Adrenal gland (tissue), 12 donors: ENCODE results near the gene LCAT. TPM values are rescaled to one million over a fixed set of nuclear protein-coding genes. Genes with fewer than 3 reads are reported as not detected.

Experiments used
- DNase-seq, 7 donors: peaks; one replicate each; pipeline ENCODE4 v3.0.0-alpha.2; 2019 to 2020
- H3K27ac ChIP-seq, 5 donors: fragments of 200-600 bp; sonication (generic) in 4 of 5; 1 replicate in 3 of 5; 2 replicates in 2 of 5; pipeline versions ENCODE4 v1.5.1 to v1.8.0; 2016 to 2020; ENCODE audit warnings: mild to moderate bottlenecking in 1 of 5
- H3K27me3 ChIP-seq: fragments of 200-600 bp; 2 replicates; pipeline ENCODE4 v1.8.0; 2021
- H3K36me3 ChIP-seq, 2 donors: fragments of 200-600 bp; replicated peaks in 1 of 2; 1 replicate in 1 of 2; 2 replicates in 1 of 2; pipeline versions ENCODE4 v1.5.1 to v1.8.0; 2018 to 2022
- H3K4me1 ChIP-seq, 2 donors: fragments of 200-600 bp; replicated peaks in 1 of 2; 1 replicate in 1 of 2; 2 replicates in 1 of 2; pipeline versions ENCODE4 v1.5.1 to v1.8.0; 2018 to 2021
- H3K4me3 ChIP-seq, 4 donors: fragments of 200-600 bp; sonication (generic) in 3 of 4; one replicate each; pipeline ENCODE4 v1.5.1; 2016 to 2018
- H3K9me3 ChIP-seq, 3 donors: fragments of 200-600 bp; sonication (generic) in 1 of 3; replicated peaks in 1 of 3; 1 replicate in 2 of 3; 2 replicates in 1 of 3; pipeline versions ENCODE4 v1.5.1 to v1.8.0; 2016 to 2021
- POLR2A ChIP-seq, 2 donors: fragments of 450-650 bp; IDR thresholded peaks; one replicate each; pipeline ENCODE4 v1.6.1; 2017; ENCODE audit warnings: antibody characterized with exemption in 2 of 2, mild to moderate bottlenecking in 2 of 2, moderate library complexity in 1 of 2
- WGBS, 4 donors: extraction: QIAGEN DNeasy Blood & Tissue Kit in 2 of 4; methylation state at CpG; one replicate each; pipeline versions ENCODE4 v1.1.5 to v1.1.7; 2013 to 2017; 5-methylcytosine and 5-hydroxymethylcytosine counted together
- intact Hi-C, 2 donors: fragments of 100-400 bp; cut with DNase I; formaldehyde crosslinking; loops; one replicate each; pipeline versions ENCODE4 v1.14.1 to v1.15.0; 2022 to 2023
- polyA plus RNA-seq, 3 donors: library from polyadenylated mRNA; stranded (reverse); fragments of 200-250 nt in 2 of 3; fragments of 350-450 nt in 1 of 3; fragmentation: Illumina TruSeq in 1 of 3; extraction: RNeasy Lipid Tissue Mini Kit (QIAGEN cat#74804) in 1 of 3; gene quantifications; one replicate each; pipeline ENCODE4 v1.2.3, GENCODE V29; 2013 to 2014
- total RNA-seq, 9 donors: library from RNA; depleted of rRNA in 4 of 9; stranded (reverse); fragments of >200 nt in 4 of 9; fragments of 120-200 nt in 1 of 9; fragmentation: NEBNext Ultra II Directional in 1 of 9; extraction: Animal tissue kit (Norgen Biotek cat#: 25700) in 1 of 9; gene quantifications; one replicate each; pipeline versions ENCODE4 v1.1.0 to v1.2.4, GENCODE V29; 2013 to 2023
- TF ChIP-seq, protein P1 (sequence below), 6 experiments: fragments of 450-650 bp in 4 of 6; fragments of 200-600 bp in 2 of 6; sonication (generic) in 1 of 6; IDR thresholded peaks; 1 replicate in 5 of 6; 2 replicates in 1 of 6; pipeline versions ENCODE4 v1.5.1 to v1.8.0; 2016 to 2021; ENCODE audit warnings: antibody characterized with exemption in 6 of 6, mild to moderate bottlenecking in 2 of 6, moderate library complexity in 1 of 6
- donor health status: healthy with polysubstance abuse.
- donor health status: Bipolar disorder and iron deficiency.
- donor health status: DM: yes; HTN: yes; CAD: no.
- donor health status: DM: no; HTN: no; CAD: no.
- donor health status: DM: no; HTN: no; CAD: no.
- donor health status: DM: yes; HTN: yes; CAD: no.

LCAT gene
- total and polyA plus RNA-seq, 12 donors, result 3.0 to 240 (median 12.6) TPM

DNA sequence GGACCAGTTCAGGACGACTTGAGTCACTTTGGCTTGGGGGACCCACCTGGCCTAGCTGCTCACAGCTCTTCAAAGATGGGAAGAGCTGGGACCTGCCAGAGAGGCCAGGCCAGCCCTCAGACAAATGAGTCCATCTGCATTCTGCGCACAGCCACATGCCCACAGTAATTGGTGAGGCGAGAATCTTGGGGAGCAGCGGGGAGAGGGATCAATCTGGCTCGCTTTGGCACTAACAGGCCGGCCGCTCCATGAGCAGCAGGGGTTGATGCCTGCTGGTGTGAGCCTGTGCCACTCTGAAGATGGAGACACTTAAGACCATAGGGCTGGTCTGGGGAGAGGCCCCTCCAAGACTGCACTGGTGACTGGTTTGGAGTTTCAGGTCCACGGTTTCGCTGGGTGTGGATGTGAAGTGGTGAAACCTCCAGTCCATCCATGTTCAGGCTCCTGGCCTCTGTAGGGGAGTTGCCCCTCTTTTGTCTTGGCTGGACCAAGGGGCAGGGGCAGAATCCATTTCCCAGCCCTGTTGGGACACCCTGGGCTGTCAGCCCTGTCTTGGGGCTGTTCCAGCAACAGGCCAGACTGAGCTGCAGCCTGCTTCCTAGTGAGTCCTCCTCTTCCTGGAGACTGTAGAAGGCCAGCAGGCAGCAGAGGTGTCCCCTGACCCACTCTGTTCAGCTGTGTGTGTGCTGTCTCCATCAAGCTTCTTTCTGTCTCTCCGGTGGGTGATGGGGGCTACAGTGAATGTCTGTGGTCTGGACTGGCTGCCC is 19.6 kb downstream of the LCAT start:
- intact Hi-C loops, result loop anchor here in 1 of 2 donors (10.0 kb wide), 2 partner anchors 110 to 250 kb away; no protein-coding TSS in a partner anchor
- 78 to 93% (median 90%) methylated on average over 5 to 10 of the region's 10 CpGs for WGBS, 4 donors
- no peak for TF ChIP-seq POLR2A (IDR thresholded peaks at IDR 0.05)
- TF ChIP-seq, protein P1, sequence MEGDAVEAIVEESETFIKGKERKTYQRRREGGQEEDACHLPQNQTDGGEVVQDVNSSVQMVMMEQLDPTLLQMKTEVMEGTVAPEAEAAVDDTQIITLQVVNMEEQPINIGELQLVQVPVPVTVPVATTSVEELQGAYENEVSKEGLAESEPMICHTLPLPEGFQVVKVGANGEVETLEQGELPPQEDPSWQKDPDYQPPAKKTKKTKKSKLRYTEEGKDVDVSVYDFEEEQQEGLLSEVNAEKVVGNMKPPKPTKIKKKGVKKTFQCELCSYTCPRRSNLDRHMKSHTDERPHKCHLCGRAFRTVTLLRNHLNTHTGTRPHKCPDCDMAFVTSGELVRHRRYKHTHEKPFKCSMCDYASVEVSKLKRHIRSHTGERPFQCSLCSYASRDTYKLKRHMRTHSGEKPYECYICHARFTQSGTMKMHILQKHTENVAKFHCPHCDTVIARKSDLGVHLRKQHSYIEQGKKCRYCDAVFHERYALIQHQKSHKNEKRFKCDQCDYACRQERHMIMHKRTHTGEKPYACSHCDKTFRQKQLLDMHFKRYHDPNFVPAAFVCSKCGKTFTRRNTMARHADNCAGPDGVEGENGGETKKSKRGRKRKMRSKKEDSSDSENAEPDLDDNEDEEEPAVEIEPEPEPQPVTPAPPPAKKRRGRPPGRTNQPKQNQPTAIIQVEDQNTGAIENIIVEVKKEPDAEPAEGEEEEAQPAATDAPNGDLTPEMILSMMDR (IDR thresholded peaks at IDR 0.05), result no peak

DNA sequence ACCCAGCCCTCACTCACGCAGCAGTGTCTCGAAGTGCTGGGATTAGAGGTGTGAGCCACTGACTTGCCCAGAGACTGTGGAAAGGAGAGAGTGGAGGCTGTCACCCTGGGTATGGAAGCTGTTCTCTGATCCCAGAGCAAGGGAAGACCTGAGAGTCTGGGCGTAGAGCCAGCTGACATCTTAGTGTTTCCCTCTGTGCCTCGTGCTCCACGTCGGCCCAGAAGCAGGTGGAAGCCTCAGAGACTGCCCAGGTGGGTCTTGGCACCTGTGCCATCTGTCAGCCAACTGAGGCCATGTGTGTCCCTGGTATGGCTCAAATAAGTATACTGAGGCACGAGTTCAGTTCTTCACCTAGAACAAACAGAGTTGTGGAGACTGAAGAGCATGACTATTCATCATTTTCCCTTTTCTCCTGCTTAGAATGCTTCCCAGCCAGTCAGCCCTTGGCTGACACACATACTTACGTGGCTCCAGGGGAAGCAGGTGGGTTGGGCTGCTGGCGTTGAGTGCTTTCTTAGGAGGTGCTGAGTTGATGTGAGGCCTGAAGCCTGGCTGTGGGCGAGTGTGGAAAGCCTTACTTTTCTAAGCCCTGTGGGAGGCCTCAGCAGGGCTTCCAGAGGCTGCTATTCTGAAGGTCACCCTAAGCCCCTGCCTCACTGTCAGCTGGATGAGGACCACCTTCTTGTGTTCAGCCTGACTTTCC is 20.4 kb downstream of the LCAT start:
- peaks cover 0 to 8% of the 10 kb centered on the region in 2 donors for H3K4me1 ChIP-seq
- intact Hi-C loops, result loop anchor here (2.0 to 10.0 kb wide), 3 partner anchors 105 to 249 kb away; no protein-coding TSS in a partner anchor

More for the DNA sequence above, 19.6 kb downstream of the LCAT start:
- H3K9me3 ChIP-seq, result no peaks in the 10 kb centered on the region
- no peak overlapping the region for H3K27ac ChIP-seq
- H3K36me3 ChIP-seq, result peaks cover 0 to 8% of the 10 kb centered on the region in 2 donors
- H3K27me3 ChIP-seq, result no peaks in the 10 kb centered on the region
- H3K4me1 ChIP-seq, result peaks cover 0 to 8% of the 10 kb centered on the region in 2 donors
- H3K4me3 ChIP-seq, result no peak overlapping the region
- DNase-seq, result no peak

DNA sequence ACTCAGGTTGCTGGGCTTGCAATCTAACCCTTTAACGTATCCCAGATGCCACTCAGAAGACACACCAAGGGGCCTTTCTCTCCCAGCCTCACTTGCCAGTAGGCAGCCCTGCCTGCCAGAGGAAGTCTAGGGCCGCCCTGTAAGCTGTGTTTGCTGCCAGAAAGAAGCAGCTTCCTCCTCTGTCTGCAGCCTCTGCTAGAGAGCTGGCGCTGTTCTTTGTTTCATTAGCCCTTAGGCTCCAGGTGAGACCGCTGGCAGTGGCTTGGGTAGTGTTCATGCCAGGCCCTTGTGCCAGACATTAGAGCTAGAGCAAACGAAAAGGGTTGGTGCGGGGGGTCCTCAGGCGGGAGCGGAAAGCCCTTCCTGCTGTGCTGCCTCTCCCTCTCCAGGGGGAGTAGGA is 21.2 kb downstream of the LCAT start:
- WGBS, 4 donors, result 79 to 87% (median 84%) methylated on average over 6 to 8 of the region's 8 CpGs
- Histone ChIP-seq H3K27ac (peak overlapping the region in 2 of 5 donors; percentile 10 to 47), H3K9me3 (no peaks in the 10 kb centered on the region), H3K4me3 (no peak overlapping the region), H3K4me1 (peaks cover under 1 to 14% of the 10 kb centered on the region in 2 donors), H3K27me3 (no peaks in the 10 kb centered on the region), H3K36me3 (peaks cover 0 to 4% of the 10 kb centered on the region in 2 donors)
- TF ChIP-seq POLR2A (IDR thresholded peaks at IDR 0.05), result no peak
- TF ChIP-seq, protein P1 (IDR thresholded peaks at IDR 0.05), result no peak
- peak in 1 of 7 donors; percentile 64 for DNase-seq
- intact Hi-C loops, result loop anchor here (2.0 to 10.0 kb wide), 3 partner anchors 104 to 248 kb away; no protein-coding TSS in a partner anchor

More for the DNA sequence above, 20.4 kb downstream of the LCAT start:
- no peaks in the 10 kb centered on the region for H3K9me3 ChIP-seq
- no peak overlapping the region for H3K4me3 ChIP-seq
- TF ChIP-seq, protein P1 (IDR thresholded peaks at IDR 0.05), result no peak
- TF ChIP-seq POLR2A (IDR thresholded peaks at IDR 0.05), result no peak
- H3K36me3 ChIP-seq, result peaks cover 0 to 8% of the 10 kb centered on the region in 2 donors
- DNase-seq, result peak in 1 of 7 donors; percentile 69
- 74 to 89% (median 77%) methylated on average over 5 to 10 of the region's 10 CpGs for WGBS, 4 donors
- H3K27ac ChIP-seq, result peak overlapping the region in 1 of 5 donors; percentile 47
- H3K27me3 ChIP-seq, result no peaks in the 10 kb centered on the region

DNA sequence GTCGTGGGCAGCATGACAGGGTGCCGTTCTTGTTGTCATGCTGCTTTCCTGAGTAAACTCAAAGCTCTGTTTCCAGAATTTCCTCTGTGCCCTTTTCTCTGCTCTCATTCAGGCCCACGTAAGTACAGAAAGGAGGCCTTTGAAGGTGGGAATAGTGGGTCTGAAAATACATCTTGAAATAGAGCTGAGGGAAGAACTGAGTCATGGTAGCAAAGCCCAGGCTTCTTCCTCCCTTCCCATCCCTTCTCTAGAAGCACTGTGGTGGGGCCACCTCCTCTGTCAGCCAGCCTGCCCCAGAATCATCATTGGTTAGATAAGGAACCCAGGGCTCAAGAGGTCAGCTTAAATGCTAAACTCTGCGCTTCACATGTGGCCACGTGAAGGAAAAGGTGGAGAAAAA is 21.7 kb downstream of the LCAT start:
- 81 to 88% (median 83%) methylated on average over 5 of the region's 5 CpGs for WGBS, 4 donors
- H3K27ac ChIP-seq, result peak overlapping the region in 1 of 5 donors; percentile 47

More for the DNA sequence above, 21.7 kb downstream of the LCAT start:
- H3K4me3 ChIP-seq, result no peak overlapping the region
- H3K27me3 ChIP-seq, result no peaks in the 10 kb centered on the region
- H3K36me3 ChIP-seq, result no peaks in the 10 kb centered on the region
- intact Hi-C loops, result loop anchor here (2.0 to 10.0 kb wide), 3 partner anchors 103 to 247 kb away; no protein-coding TSS in a partner anchor
- TF ChIP-seq POLR2A (IDR thresholded peaks at IDR 0.05), result no peak
- TF ChIP-seq, protein P1 (IDR thresholded peaks at IDR 0.05), result no peak
- no peaks in the 10 kb centered on the region for H3K9me3 ChIP-seq
- peaks cover 6 to 19% of the 10 kb centered on the region in 2 donors for H3K4me1 ChIP-seq
- no peak for DNase-seq
